HCT116 (cell line): Measurements from ENCODE around the gene SNPH. TPM values are rescaled to one million over a fixed set of nuclear protein-coding genes. Genes with fewer than 3 reads are reported as not detected.

Source experiments
- ATAC-seq: fragments of 200-7000 bp; cut with Tn5 transposase; 2 replicates; pipeline ENCODE4 v1.9.1; 2020; ENCODE audit warnings: mild to moderate bottlenecking, moderate library complexity
- BruUV-seq: library from RNA; stranded (reverse); fragments of 400-500 nt; replicated peaks from 2 replicates; lab custom pipeline; 2021; lab: Mats Ljungman, UMichigan
- CTCF ChIA-PET: fragments of 300-600 bp; sonication (Branson Sonifier 250); formaldehyde crosslinking; loops from one replicate; lab custom pipeline; 2021; ENCODE audit warnings: antibody characterized with exemption; lab: Charles Lee
- POLR2A ChIA-PET: fragments of 300-600, 350-600 bp; sonication (Branson Sonifier 250); formaldehyde crosslinking; loops from one replicate; lab custom pipeline; 2021; ENCODE audit warnings: antibody characterized with exemption; lab: Charles Lee
- RAD21 ChIA-PET, 2 experiments: fragments of 300-600 bp; sonication (Branson Sonifier 250); formaldehyde crosslinking; loops; one replicate each; lab custom pipeline; 2023; ENCODE audit warnings: low total read pairs in 2 of 2; ENCODE audit not compliant: uncharacterized antibody in 2 of 2, unreplicated experiment in 2 of 2, low non-redundant PET in 1 of 2; lab: Charles Lee
- DNase-seq: peaks from one replicate; pipeline ENCODE4 v3.0.0-alpha.2; 2010; ENCODE audit warnings: low read depth, low spot score
- H2AFZ ChIP-seq: fragments of 200-600 bp; shearing (Covaris generic), sonication (generic); 2 replicates; pipeline ENCODE4 v1.6.1; 2017; ENCODE audit warnings: low read depth, mixed run types, mixed read lengths, antibody characterized with exemption, low read length; ENCODE audit not compliant: poor library complexity, severe bottlenecking
- H3K27ac ChIP-seq: 2 replicates; pipeline ENCODE4 v1.5.1; 2012; ENCODE audit warnings: low read depth, low read length
- H3K27me3 ChIP-seq: fragments of 200-600 bp; sonication (generic); 2 replicates; pipeline ENCODE4 v1.6.1; 2016; ENCODE audit warnings: mixed run types, low read length, mixed read lengths; ENCODE audit not compliant: insufficient read depth
- H3K36me3 ChIP-seq, 2 experiments: fragments of 200-500 bp in 1 of 2; fragments of 200-600 bp in 1 of 2; sonication (Bioruptor generic) in 1 of 2; sonication (generic) in 1 of 2; 2 replicates each; pipeline versions ENCODE4 v1.5.1 to v1.6.1; 2014 to 2016; ENCODE audit warnings: low read length in 2 of 2, inconsistent platforms in 1 of 2, mixed read lengths in 1 of 2, mixed run types in 1 of 2; ENCODE audit not compliant: insufficient read depth in 2 of 2, control insufficient read depth in 1 of 2
- H3K4me1 ChIP-seq, 2 experiments: fragments of 200-600 bp in 1 of 2; sonication (generic) in 1 of 2; 2 replicates each; pipeline versions ENCODE4 v1.5.1 to v1.6.1; 2012 to 2017; ENCODE audit warnings: low read length in 2 of 2, inconsistent platforms in 1 of 2, mild to moderate bottlenecking in 1 of 2, mixed read lengths in 1 of 2, mixed run types in 1 of 2, moderate library complexity in 1 of 2; ENCODE audit not compliant: insufficient read depth in 2 of 2, control insufficient read depth in 1 of 2
- H3K4me2 ChIP-seq: fragments of 200-600 bp; sonication (generic); 2 replicates; pipeline ENCODE4 v1.6.1; 2017; ENCODE audit warnings: mixed run types, low read length, mixed read lengths
- H3K4me3 ChIP-seq, 2 experiments: fragments of 200-600 bp in 1 of 2; sonication (generic) in 1 of 2; replicated peaks in 1 of 2; 2 replicates each; pipeline ENCODE4 v1.5.1; 2011 to 2016; ENCODE audit warnings: low read length in 2 of 2, control low read depth in 1 of 2, low read depth in 1 of 2, mild to moderate bottlenecking in 1 of 2, mixed read lengths in 1 of 2, mixed run types in 1 of 2
- H3K79me2 ChIP-seq: fragments of 200-600 bp; sonication (generic); 2 replicates; pipeline ENCODE4 v1.6.1; 2017; ENCODE audit warnings: mild to moderate bottlenecking, mixed run types, low read length, moderate library complexity, mixed read lengths; ENCODE audit not compliant: insufficient read depth
- H3K9ac ChIP-seq: fragments of 200-600 bp; sonication (generic); 2 replicates; pipeline ENCODE4 v1.6.1; 2016; ENCODE audit warnings: low read length, mixed read lengths
- H3K9me2 ChIP-seq: fragments of 200-600 bp; sonication (generic), shearing (Covaris generic); 2 replicates; pipeline ENCODE4 v1.6.1; 2017; ENCODE audit warnings: mixed run types, mild to moderate bottlenecking, moderate library complexity; ENCODE audit not compliant: insufficient read depth
- H3K9me3 ChIP-seq, 2 experiments: fragments of 200-500 bp in 1 of 2; fragments of 200-600 bp in 1 of 2; sonication (Bioruptor generic) in 1 of 2; sonication (generic) in 1 of 2; 2 replicates each; pipeline ENCODE4 v1.6.1; 2014 to 2017; ENCODE audit warnings: low read length in 2 of 2, mixed read lengths in 2 of 2, inconsistent platforms in 1 of 2, low read depth in 1 of 2, mild to moderate bottlenecking in 1 of 2, mixed run types in 1 of 2, moderate library complexity in 1 of 2; ENCODE audit not compliant: control insufficient read depth in 1 of 2, insufficient read depth in 1 of 2
- H4K20me1 ChIP-seq: fragments of 200-600 bp; sonication (generic), shearing (Covaris generic); 2 replicates; pipeline ENCODE4 v1.6.1; 2017; ENCODE audit warnings: mixed run types, mild to moderate bottlenecking, moderate library complexity; ENCODE audit not compliant: insufficient read depth
- CEBPB ChIP-seq: IDR thresholded peaks from 2 replicates; pipeline ENCODE4 v1.6.1; 2012; ENCODE audit warnings: low read depth
- FOSL1 ChIP-seq: IDR thresholded peaks from 2 replicates; pipeline ENCODE4 v1.6.1; 2012; ENCODE audit warnings: low read depth
- MAX ChIP-seq: IDR thresholded peaks from 2 replicates; pipeline ENCODE4 v1.6.1; 2012
- POLR2A ChIP-seq: IDR thresholded peaks from 2 replicates; pipeline ENCODE4 v1.7.0; 2011; ENCODE audit warnings: borderline replicate concordance; ENCODE audit not compliant: insufficient read depth, insufficient read length; ENCODE audit errors: extremely low read depth
- POLR2AphosphoS5 ChIP-seq: IDR thresholded peaks from 2 replicates; pipeline ENCODE4 v1.6.1; 2011; ENCODE audit warnings: mild to moderate bottlenecking, low read depth, low read length, moderate library complexity
- intact Hi-C: fragments of 100-400 bp; cut with micrococcal nuclease; formaldehyde crosslinking; loops from 2 replicates; pipeline ENCODE4 v1.10.0; 2022
- total RNA-seq: library from RNA; stranded (reverse); gene quantifications from one replicate; pipeline ENCODE4 v1.2.1, GENCODE V29; 2021; ENCODE audit not compliant: unreplicated experiment
- TF ChIP-seq, protein P1 (sequence below): IDR thresholded peaks from 2 replicates; pipeline ENCODE4 v1.6.1; 2012; ENCODE audit warnings: low read depth

SNPH gene
- total RNA-seq, 1 experiment from 2014 or later: 3.2 TPM

DNA sequence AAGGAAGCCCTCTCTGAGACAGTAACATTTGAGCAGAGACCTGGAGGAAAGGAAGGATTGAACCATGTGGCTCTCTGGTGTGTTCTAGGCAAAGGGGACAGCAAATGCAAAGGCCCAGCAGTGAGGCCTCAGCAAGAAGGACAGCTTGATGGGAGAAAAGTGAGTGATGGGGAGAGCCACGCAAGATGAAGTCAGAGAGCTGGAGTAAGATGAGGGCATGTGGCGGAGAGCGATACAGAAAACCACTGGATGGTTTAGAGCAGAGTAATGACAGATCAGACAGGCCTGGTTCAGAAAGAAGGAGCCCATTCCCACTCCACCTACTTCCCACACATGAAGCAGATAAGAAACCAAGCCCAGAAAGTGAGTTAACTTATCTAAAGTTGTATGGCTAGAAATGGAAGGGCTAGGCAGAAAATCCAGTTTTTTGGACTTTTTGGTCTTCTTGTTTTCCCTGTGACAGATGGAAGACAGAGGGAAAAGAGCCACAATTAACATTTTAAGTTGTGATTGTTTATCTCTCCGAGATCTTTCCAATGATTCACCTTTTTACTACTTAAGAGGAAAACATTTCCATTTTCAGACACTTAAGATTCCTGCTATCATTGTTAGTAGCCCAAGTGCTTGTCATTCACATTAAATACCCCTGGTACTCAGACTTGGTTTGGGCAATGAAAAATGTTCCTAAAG lies 723 bp upstream of the SNPH start:
- intact Hi-C loops: no loop called here
- Histone ChIP-seq H3K9ac (peak overlapping the region; percentile 39), H3K4me3 (peak overlapping the region; percentile 57 to 70), H3K4me2 (peak overlapping the region; percentile 75), H3K27ac (peak overlapping the region; percentile 31; the same call in 1 of the 2 replicates), H3K27me3 (no peaks in the 10 kb centered on the region), H4K20me1 (no peaks in the 10 kb centered on the region), H2AFZ (peak overlapping the region; percentile 44), H3K79me2 (no peaks in the 10 kb centered on the region), H3K9me3 (no peaks in the 10 kb centered on the region), H3K9me2 (no peaks in the 10 kb centered on the region; the same call in 1 of the 2 replicates), H3K36me3 (no peaks in the 10 kb centered on the region), H3K4me1 (peaks cover 6 to 21% of the 10 kb centered on the region in 2 experiments; a peak in 3 of 4 replicates)
- no peak for ATAC-seq
- RAD21 ChIA-PET: interaction anchor here in 1 of 2 experiments (0.6 kb wide), 1 partner anchor 24 kb away, joined by 3 read pairs; no protein-coding TSS in a partner anchor
- TSS peak; percentile 40 for BruUV-seq
- TF ChIP-seq, protein P1, sequence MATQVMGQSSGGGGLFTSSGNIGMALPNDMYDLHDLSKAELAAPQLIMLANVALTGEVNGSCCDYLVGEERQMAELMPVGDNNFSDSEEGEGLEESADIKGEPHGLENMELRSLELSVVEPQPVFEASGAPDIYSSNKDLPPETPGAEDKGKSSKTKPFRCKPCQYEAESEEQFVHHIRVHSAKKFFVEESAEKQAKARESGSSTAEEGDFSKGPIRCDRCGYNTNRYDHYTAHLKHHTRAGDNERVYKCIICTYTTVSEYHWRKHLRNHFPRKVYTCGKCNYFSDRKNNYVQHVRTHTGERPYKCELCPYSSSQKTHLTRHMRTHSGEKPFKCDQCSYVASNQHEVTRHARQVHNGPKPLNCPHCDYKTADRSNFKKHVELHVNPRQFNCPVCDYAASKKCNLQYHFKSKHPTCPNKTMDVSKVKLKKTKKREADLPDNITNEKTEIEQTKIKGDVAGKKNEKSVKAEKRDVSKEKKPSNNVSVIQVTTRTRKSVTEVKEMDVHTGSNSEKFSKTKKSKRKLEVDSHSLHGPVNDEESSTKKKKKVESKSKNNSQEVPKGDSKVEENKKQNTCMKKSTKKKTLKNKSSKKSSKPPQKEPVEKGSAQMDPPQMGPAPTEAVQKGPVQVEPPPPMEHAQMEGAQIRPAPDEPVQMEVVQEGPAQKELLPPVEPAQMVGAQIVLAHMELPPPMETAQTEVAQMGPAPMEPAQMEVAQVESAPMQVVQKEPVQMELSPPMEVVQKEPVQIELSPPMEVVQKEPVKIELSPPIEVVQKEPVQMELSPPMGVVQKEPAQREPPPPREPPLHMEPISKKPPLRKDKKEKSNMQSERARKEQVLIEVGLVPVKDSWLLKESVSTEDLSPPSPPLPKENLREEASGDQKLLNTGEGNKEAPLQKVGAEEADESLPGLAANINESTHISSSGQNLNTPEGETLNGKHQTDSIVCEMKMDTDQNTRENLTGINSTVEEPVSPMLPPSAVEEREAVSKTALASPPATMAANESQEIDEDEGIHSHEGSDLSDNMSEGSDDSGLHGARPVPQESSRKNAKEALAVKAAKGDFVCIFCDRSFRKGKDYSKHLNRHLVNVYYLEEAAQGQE: no peak
- no peak for TF ChIP-seq CEBPB
- DNase-seq: no peak
- POLR2A ChIA-PET: interaction anchor here (0.6 to 1.4 kb wide), 3 partner anchors 9 to 47 kb away, joined by 3 to 5 read pairs (median 3); no protein-coding TSS in a partner anchor
- CTCF ChIA-PET: no interaction called here

- Histone ChIP-seq H3K9me2 (no peaks in the 10 kb centered on the region; the same call in 1 of the 2 replicates), H3K4me2 (peak overlapping the region; percentile 75), H3K4me3 (peak overlapping the region; percentile 57 to 70), H4K20me1 (no peaks in the 10 kb centered on the region), H3K9me3 (no peaks in the 10 kb centered on the region), H3K27me3 (no peaks in the 10 kb centered on the region), H3K27ac (peak overlapping the region; percentile 31; the same call in 1 of the 2 replicates), H2AFZ (peak overlapping the region; percentile 44), H3K36me3 (no peaks in the 10 kb centered on the region), H3K9ac (peak overlapping the region; percentile 39), H3K4me1 (peaks cover 6 to 21% of the 10 kb centered on the region in 2 experiments; a peak in 3 of 4 replicates), H3K79me2 (no peaks in the 10 kb centered on the region)
- POLR2A ChIA-PET: interaction anchor here (0.6 to 1.4 kb wide), 4 partner anchors 9 to 46 kb away, joined by 3 to 5 read pairs (median 3); no protein-coding TSS in a partner anchor
- no TSS peak for BruUV-seq
- ATAC-seq (no peak), DNase-seq (no peak)
- intact Hi-C loops: no loop called here
- TF ChIP-seq FOSL1: no peak
- peak; percentile 70 for TF ChIP-seq MAX
- no peak for TF ChIP-seq POLR2A
- TF ChIP-seq POLR2AphosphoS5: 0 out of 2 replicates have a peak, but pooled peaks have one; percentile 26
- RAD21 ChIA-PET: interaction anchor here in 1 of 2 experiments (0.6 kb wide), 1 partner anchor 24 kb away, joined by 3 read pairs; no protein-coding TSS in a partner anchor
- CTCF ChIA-PET: no interaction called here
These were observed 253 bp upstream of the SNPH start for GRCh38 chr20:1265916-1266166.
